ENCODE measurements around the gene CDH4.

DNA sequence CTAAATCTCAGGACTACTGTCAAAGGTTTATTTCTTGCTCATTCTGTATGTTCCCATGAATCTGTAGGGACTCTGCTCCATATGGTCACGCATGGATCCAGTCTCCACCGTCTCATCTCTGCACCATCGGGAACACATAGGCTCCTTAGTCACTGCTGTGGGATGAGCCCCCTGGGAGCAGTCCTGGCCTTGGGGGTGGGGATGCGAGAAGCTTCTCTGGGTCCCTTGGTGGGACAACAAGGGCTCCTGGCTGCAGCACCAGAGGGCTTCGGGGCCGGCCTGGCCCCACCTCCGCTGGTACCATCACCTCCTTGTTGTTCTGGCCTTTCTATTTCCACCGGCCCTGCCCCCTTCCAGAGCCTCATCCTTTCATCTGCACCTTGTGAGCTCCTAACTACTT is 148.4 kb downstream of the CDH4 start:
- TF ChIP-seq, protein P1, sequence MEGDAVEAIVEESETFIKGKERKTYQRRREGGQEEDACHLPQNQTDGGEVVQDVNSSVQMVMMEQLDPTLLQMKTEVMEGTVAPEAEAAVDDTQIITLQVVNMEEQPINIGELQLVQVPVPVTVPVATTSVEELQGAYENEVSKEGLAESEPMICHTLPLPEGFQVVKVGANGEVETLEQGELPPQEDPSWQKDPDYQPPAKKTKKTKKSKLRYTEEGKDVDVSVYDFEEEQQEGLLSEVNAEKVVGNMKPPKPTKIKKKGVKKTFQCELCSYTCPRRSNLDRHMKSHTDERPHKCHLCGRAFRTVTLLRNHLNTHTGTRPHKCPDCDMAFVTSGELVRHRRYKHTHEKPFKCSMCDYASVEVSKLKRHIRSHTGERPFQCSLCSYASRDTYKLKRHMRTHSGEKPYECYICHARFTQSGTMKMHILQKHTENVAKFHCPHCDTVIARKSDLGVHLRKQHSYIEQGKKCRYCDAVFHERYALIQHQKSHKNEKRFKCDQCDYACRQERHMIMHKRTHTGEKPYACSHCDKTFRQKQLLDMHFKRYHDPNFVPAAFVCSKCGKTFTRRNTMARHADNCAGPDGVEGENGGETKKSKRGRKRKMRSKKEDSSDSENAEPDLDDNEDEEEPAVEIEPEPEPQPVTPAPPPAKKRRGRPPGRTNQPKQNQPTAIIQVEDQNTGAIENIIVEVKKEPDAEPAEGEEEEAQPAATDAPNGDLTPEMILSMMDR (IDR thresholded peaks at IDR 0.05), result no peak
- no peak for TF ChIP-seq EP300 (IDR thresholded peaks at IDR 0.05)
